Effector memory CD8-positive, alpha-beta T cell (primary cell): Measurements from ENCODE around the gene STK11.
A peak's percentile ranks its signal among the peaks of the same experiment; 100 is the strongest.

Experiments used
- ATAC-seq: fragments of 150-1000 bp; cut with Tn5 transposase; replicated peaks from 2 replicates; pipeline ENCODE4 v1.10.0; 2021; ENCODE audit warnings: mild to moderate bottlenecking, moderate library complexity
- DNase-seq, 3 experiments: peaks; one replicate each; pipeline ENCODE4 v3.0.0; 2021
- H3K27ac Mint-ChIP-seq, 2 donors: one replicate each; pipeline ENCODE4 v1.8.0; 2022; ENCODE audit warnings: mild to moderate bottlenecking in 2 of 2, mixed read lengths in 2 of 2, moderate library complexity in 2 of 2
- H3K27me3 Mint-ChIP-seq, 2 donors: one replicate each; pipeline ENCODE4 v1.8.0; 2022; ENCODE audit warnings: mixed read lengths in 2 of 2
- H3K36me3 Mint-ChIP-seq: one replicate; pipeline ENCODE4 v1.8.0; 2022; ENCODE audit warnings: mild to moderate bottlenecking, moderate library complexity, mixed read lengths; ENCODE audit not compliant: insufficient read depth
- H3K4me1 Mint-ChIP-seq, 2 donors: one replicate each; pipeline ENCODE4 v1.8.0; 2022; ENCODE audit warnings: low read depth in 2 of 2, mixed read lengths in 2 of 2
- H3K4me3 Mint-ChIP-seq, 2 donors: one replicate each; pipeline ENCODE4 v1.8.0; 2022; ENCODE audit warnings: mild to moderate bottlenecking in 2 of 2, mixed read lengths in 2 of 2, moderate library complexity in 2 of 2
- H3K9me3 Mint-ChIP-seq, 2 donors: one replicate each; pipeline ENCODE4 v1.8.0; 2022; ENCODE audit warnings: mixed read lengths in 2 of 2

The STK11 gene

GRCh38 chr19:1221904-1222255 is 16.3 kb downstream of the STK11 start:
- DNase-seq (no peak), ATAC-seq (no peak)
- Mint-ChIP-seq H3K4me3 (no peak overlapping the region), H3K27me3 (no peaks in the 10 kb centered on the region), H3K4me1 (peaks cover 2 to 3% of the 10 kb centered on the region in 2 donors), H3K9me3 (no peaks in the 10 kb centered on the region), H3K27ac (no peak overlapping the region), H3K36me3 (peaks cover 18% of the 10 kb centered on the region)

GRCh38 chr19:1222394-1222793 is 16.8 kb downstream of the STK11 start:
- no peak for ATAC-seq
- no peak overlapping the region for H3K4me3 Mint-ChIP-seq
- no peak for DNase-seq
- peaks cover 0 to 2% of the 10 kb centered on the region in 2 donors for H3K4me1 Mint-ChIP-seq
- no peaks in the 10 kb centered on the region for H3K27me3 Mint-ChIP-seq
- peaks cover 13% of the 10 kb centered on the region for H3K36me3 Mint-ChIP-seq
- H3K9me3 Mint-ChIP-seq = no peaks in the 10 kb centered on the region
- no peak overlapping the region for H3K27ac Mint-ChIP-seq

GRCh38 chr19:1223018-1223855 is 17.7 kb downstream of the STK11 start:
- DNase-seq (no peak), ATAC-seq (no peak)
- no peaks in the 10 kb centered on the region for H3K27me3 Mint-ChIP-seq
- H3K4me1 Mint-ChIP-seq = peaks cover 0 to under 1% of the 10 kb centered on the region in 2 donors
- no peaks in the 10 kb centered on the region for H3K9me3 Mint-ChIP-seq
- H3K27ac Mint-ChIP-seq = no peak overlapping the region
- H3K4me3 Mint-ChIP-seq = no peak overlapping the region
- peaks cover 16% of the 10 kb centered on the region for H3K36me3 Mint-ChIP-seq

GRCh38 chr19:1224047-1224825 is 18.7 kb downstream of the STK11 start:
- H3K9me3 Mint-ChIP-seq = no peaks in the 10 kb centered on the region
- no peak overlapping the region for H3K4me3 Mint-ChIP-seq
- no peak overlapping the region for H3K27ac Mint-ChIP-seq
- DNase-seq = no peak
- no peaks in the 10 kb centered on the region for H3K27me3 Mint-ChIP-seq
- H3K36me3 Mint-ChIP-seq = peaks cover 16% of the 10 kb centered on the region
- ATAC-seq = no peak
- no peaks in the 10 kb centered on the region for H3K4me1 Mint-ChIP-seq

- no peaks in the 10 kb centered on the region for H3K27me3 Mint-ChIP-seq
- DNase-seq (no peak), ATAC-seq (no peak)
- H3K27ac Mint-ChIP-seq = no peak overlapping the region
- no peaks in the 10 kb centered on the region for H3K4me1 Mint-ChIP-seq
- H3K36me3 Mint-ChIP-seq = peaks cover 16% of the 10 kb centered on the region
- no peak overlapping the region for H3K4me3 Mint-ChIP-seq
- no peaks in the 10 kb centered on the region for H3K9me3 Mint-ChIP-seq
Measured at GRCh38 chr19:1224847-1225246, 19.3 kb downstream of the STK11 start.

DNA sequence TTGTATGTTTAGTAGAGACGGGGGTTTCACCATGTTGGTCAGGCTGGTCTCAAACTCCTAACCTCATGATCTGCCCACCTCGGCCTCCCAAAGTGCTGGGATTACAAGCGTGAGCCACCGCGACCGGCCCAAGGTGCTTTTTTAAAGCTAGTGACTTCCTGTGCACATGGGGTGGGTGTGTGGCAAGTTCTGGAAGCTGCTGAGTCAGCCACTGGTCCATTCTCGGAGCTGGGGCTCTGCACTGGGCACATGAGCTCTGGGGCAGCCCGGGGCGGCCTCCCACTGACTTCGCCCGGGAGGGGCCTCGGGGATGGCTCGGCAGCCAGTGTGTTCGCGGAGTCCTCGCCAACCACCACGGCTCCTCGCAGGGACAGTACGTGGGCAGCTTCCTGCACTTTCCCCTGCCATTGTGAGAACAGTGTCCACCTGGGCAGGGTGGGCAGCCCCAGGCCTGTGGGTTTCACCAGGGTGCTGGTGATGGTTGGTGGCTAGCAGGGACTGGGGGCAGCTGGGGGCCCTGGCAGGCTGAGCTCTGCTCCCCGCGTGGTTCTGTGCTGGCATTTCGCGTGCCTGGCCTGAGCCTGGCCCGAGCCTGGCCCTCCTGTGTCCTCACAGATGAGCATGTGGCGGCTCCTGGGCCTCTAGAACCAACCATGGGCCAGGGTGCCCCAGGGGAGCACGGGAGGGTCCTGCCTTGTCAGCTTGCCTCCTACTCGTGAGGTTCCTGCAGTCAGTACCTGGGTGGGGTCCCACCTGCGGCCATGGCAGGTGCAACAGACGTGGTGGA is 20.1 kb downstream of the STK11 start:
- Mint-ChIP-seq H3K27me3 (no peaks in the 10 kb centered on the region), H3K9me3 (no peaks in the 10 kb centered on the region), H3K36me3 (peaks cover 16% of the 10 kb centered on the region), H3K4me1 (no peaks in the 10 kb centered on the region), H3K4me3 (no peak overlapping the region), H3K27ac (no peak overlapping the region)
- ATAC-seq = no peak
- no peak for DNase-seq

DNA sequence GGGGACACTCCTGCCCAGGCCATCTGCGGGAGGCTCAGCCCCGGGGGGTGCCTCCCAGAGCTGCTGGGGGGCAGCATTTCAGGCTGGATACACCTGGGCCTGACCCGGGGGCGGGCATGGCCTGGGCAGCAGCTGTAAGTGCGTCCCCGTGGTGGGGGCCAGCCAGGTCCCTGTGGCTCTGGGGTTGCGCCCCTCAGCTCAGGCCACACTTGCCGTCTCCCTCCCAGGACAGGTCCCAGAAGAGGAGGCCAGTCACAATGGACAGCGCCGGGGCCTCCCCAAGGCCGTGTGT is 20.6 kb downstream of the STK11 start:
- Mint-ChIP-seq H3K27me3 (no peaks in the 10 kb centered on the region), H3K4me1 (no peaks in the 10 kb centered on the region), H3K4me3 (no peak overlapping the region), H3K9me3 (no peaks in the 10 kb centered on the region), H3K36me3 (peaks cover 10% of the 10 kb centered on the region), H3K27ac (no peak overlapping the region)
- no peak for ATAC-seq
- no peak for DNase-seq

- no peak for ATAC-seq
- no peaks in the 10 kb centered on the region for H3K9me3 Mint-ChIP-seq
Measured at GRCh38 chr19:1226522-1227303, 21.1 kb downstream of the STK11 start.

GRCh38 chr19:1227304-1228054 is 21.9 kb downstream of the STK11 start:
- Mint-ChIP-seq H3K27me3 (no peaks in the 10 kb centered on the region), H3K36me3 (peaks cover 9% of the 10 kb centered on the region)

More at GRCh38 chr19:1226522-1227303, 21.1 kb downstream of the STK11 start:
- Mint-ChIP-seq H3K4me3 (no peak overlapping the region), H3K27me3 (no peaks in the 10 kb centered on the region), H3K27ac (peak overlapping the region in 1 of 2 donors; percentile 44), H3K4me1 (no peaks in the 10 kb centered on the region), H3K36me3 (peaks cover 9% of the 10 kb centered on the region)
- no peak for DNase-seq

DNA sequence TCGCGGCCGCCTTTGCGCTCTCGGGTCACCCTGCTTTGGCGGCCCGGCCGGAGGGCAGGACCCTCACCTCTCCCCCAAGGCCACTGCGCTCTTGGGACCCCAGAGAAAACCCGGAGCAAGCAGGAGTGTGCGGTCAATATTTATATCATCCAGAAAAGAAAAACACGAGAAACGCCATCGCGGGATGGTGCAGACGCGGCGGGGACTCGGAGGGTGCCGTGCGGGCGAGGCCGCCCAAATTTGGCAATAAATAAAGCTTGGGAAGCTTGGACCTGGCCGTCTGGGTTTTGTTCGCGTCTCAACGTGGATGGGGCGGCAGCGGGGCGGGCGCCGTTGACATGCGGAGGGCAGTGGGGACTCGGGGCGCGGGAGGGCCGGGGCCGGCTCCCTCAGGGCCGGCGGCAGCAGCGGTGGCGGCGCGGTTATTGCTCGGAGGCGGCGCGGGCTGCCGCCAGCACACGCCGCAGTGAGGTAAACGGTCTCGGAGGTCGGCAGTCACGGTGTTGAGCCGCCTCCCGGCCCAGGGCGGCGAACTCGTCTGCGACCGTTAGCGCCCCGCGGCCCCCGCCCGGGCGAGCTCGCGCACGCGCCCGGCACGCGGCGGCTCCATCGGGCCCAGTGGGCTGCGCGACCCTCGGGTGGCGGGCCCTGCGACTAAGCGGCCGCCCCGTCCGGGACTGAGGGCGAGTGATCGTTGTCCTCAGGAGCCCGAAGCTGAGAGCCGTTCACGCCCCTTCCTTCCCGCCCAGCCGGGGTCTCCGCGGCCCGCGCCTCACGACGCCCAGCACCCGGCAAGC is 22.8 kb downstream of the STK11 start:
- no peaks in the 10 kb centered on the region for H3K9me3 Mint-ChIP-seq
- peaks cover 9% of the 10 kb centered on the region for H3K36me3 Mint-ChIP-seq
- no peak for DNase-seq
- no peak overlapping the region for H3K4me3 Mint-ChIP-seq
- H3K27ac Mint-ChIP-seq = no peak overlapping the region
- H3K4me1 Mint-ChIP-seq = no peaks in the 10 kb centered on the region
- H3K27me3 Mint-ChIP-seq = no peaks in the 10 kb centered on the region
- no peak for ATAC-seq

More at GRCh38 chr19:1227304-1228054, 21.9 kb downstream of the STK11 start:
- Mint-ChIP-seq H3K4me3 (no peak overlapping the region), H3K4me1 (no peaks in the 10 kb centered on the region), H3K9me3 (no peaks in the 10 kb centered on the region), H3K27ac (peak overlapping the region in 1 of 2 donors; percentile 44)
- DNase-seq = no peak
- no peak for ATAC-seq

- Mint-ChIP-seq H3K4me1 (no peaks in the 10 kb centered on the region), H3K36me3 (peaks cover 6% of the 10 kb centered on the region), H3K4me3 (no peak overlapping the region), H3K27me3 (no peaks in the 10 kb centered on the region), H3K27ac (no peak overlapping the region), H3K9me3 (no peaks in the 10 kb centered on the region)
- DNase-seq = no peak
- ATAC-seq = no peak
Measured at GRCh38 chr19:1229056-1229923, 23.7 kb downstream of the STK11 start.
